Colonic mucosa (tissue), 4 donors: ENCODE data around the gene CDH1. TPM values are rescaled to one million over a fixed set of nuclear protein-coding genes. Genes with fewer than 3 reads are reported as not detected.

Source experiments
- DNase-seq: peaks from one replicate; pipeline ENCODE4 v3.0.0-alpha.2; 2020
- H3K27ac ChIP-seq: fragments of 200-600 bp; one replicate; pipeline ENCODE4 v1.8.0; 2021
- H3K27me3 ChIP-seq: fragments of 200-600 bp; one replicate; pipeline ENCODE4 v1.8.0; 2021
- H3K36me3 ChIP-seq: fragments of 200-600 bp; one replicate; pipeline ENCODE4 v1.8.0; 2021
- H3K4me1 ChIP-seq: fragments of 200-600 bp; one replicate; pipeline ENCODE4 v1.8.0; 2021; ENCODE audit warnings: mild to moderate bottlenecking
- H3K4me3 ChIP-seq: fragments of 200-600 bp; one replicate; pipeline ENCODE4 v1.8.0; 2021
- H3K9ac ChIP-seq, 2 donors: one replicate each; pipeline ENCODE4 v1.7.0; 2013; ENCODE audit warnings: control low read depth in 2 of 2, low read depth in 2 of 2, low read length in 2 of 2
- H3K9me3 ChIP-seq: fragments of 200-600 bp; one replicate; pipeline ENCODE4 v1.8.0; 2021
- CTCF ChIP-seq: fragments of 200-600 bp; IDR thresholded peaks from one replicate; pipeline ENCODE4 v1.8.0; 2022; ENCODE audit warnings: antibody characterized with exemption, mild to moderate bottlenecking
- intact Hi-C: fragments of 100-400 bp; cut with DNase I; formaldehyde crosslinking; loops from one replicate; pipeline ENCODE4 v1.14.1; 2022
- total RNA-seq, 2 donors: library from RNA; stranded (reverse); fragmentation: NEBNext Ultra II Directional in 1 of 2; extraction: Animal tissue kit (Norgen Biotek cat#: 25700) in 1 of 2; gene quantifications; one replicate each; pipeline ENCODE4 v1.2.1, GENCODE V29; 2021
- donor health status: healthy.
- donor health status: DM: no; HTN: no; CAD: no.
- donor health status: DM: no; HTN: no; CAD: no.

Gene CDH1
- total RNA-seq, 2 donors from 2014 or later = 494 to 519 TPM

- no peaks in the 10 kb centered on the region for H3K4me1 ChIP-seq
- no peaks in the 10 kb centered on the region for H3K36me3 ChIP-seq
- peak within 1 kb of the TSS; percentile 84 for H3K4me3 ChIP-seq
- H3K9me3 ChIP-seq = no peaks in the 10 kb centered on the region
- H3K27ac ChIP-seq = peak within 1 kb of the TSS; percentile 54
- DNase-seq = peak; percentile 88
- peak within 1 kb of the TSS; percentile 66 to 86 for H3K9ac ChIP-seq
- H3K27me3 ChIP-seq = no peaks in the 10 kb centered on the region
- TF ChIP-seq CTCF = no peak
- intact Hi-C loops = loop anchor here (10.0 kb wide), 1 partner anchor 139 kb away; no protein-coding TSS in a partner anchor
Observed at GRCh38 chr16:68843482-68844210, 106.6 kb downstream of the CDH1 start, which contains the start of gene TANGO6. TSS of gene TANGO6 (plus strand) at chr16:68843531. CDS start at chr16:68843618, 87 bp downstream.

GRCh38 chr16:68844211-68844564 lies 107.1 kb downstream of the CDH1 start:
- intact Hi-C loops = loop anchor here (10.0 kb wide), 1 partner anchor 139 kb away; no protein-coding TSS in a partner anchor
- H3K27ac ChIP-seq = no peak overlapping the region

GRCh38 chr16:68848786-68849185 lies 111.7 kb downstream of the CDH1 start:
- no peak overlapping the region for H3K4me3 ChIP-seq
- no peak overlapping the region for H3K27ac ChIP-seq
- H3K9me3 ChIP-seq = no peaks in the 10 kb centered on the region
- TF ChIP-seq CTCF = no peak
- H3K9ac ChIP-seq = no peak overlapping the region
- H3K36me3 ChIP-seq = no peaks in the 10 kb centered on the region
- intact Hi-C loops = loop anchor here (5.0 to 10.0 kb wide), 2 partner anchors 144 to 274 kb away; no protein-coding TSS in a partner anchor
- DNase-seq = no peak
- no peaks in the 10 kb centered on the region for H3K4me1 ChIP-seq
- no peaks in the 10 kb centered on the region for H3K27me3 ChIP-seq

More at GRCh38 chr16:68844211-68844564, 107.1 kb downstream of the CDH1 start:
- Histone ChIP-seq H3K9ac (peak overlapping the region; percentile 66 to 86), H3K27me3 (no peaks in the 10 kb centered on the region), H3K36me3 (no peaks in the 10 kb centered on the region), H3K4me3 (peak overlapping the region; percentile 84), H3K9me3 (no peaks in the 10 kb centered on the region), H3K4me1 (no peaks in the 10 kb centered on the region)
- TF ChIP-seq CTCF = no peak
- no peak for DNase-seq

- Histone ChIP-seq H3K36me3 (no peaks in the 10 kb centered on the region), H3K9me3 (no peaks in the 10 kb centered on the region), H3K4me1 (no peaks in the 10 kb centered on the region), H3K27me3 (no peaks in the 10 kb centered on the region), H3K9ac (no peak overlapping the region), H3K4me3 (no peak overlapping the region), H3K27ac (no peak overlapping the region)
- no peak for TF ChIP-seq CTCF
- no peak for DNase-seq
- intact Hi-C loops = no loop called here
Observed at GRCh38 chr16:68850481-68850880, 113.4 kb downstream of the CDH1 start.

GRCh38 chr16:68851601-68852000 lies 114.5 kb downstream of the CDH1 start:
- Histone ChIP-seq H3K36me3 (no peaks in the 10 kb centered on the region), H3K9me3 (no peaks in the 10 kb centered on the region), H3K4me1 (no peaks in the 10 kb centered on the region), H3K27me3 (no peaks in the 10 kb centered on the region), H3K27ac (no peak overlapping the region), H3K9ac (no peak overlapping the region), H3K4me3 (no peak overlapping the region)
- intact Hi-C loops = no loop called here
- DNase-seq = no peak
- TF ChIP-seq CTCF = no peak
